ENCODE measurements around the gene TTLL5.

DNA sequence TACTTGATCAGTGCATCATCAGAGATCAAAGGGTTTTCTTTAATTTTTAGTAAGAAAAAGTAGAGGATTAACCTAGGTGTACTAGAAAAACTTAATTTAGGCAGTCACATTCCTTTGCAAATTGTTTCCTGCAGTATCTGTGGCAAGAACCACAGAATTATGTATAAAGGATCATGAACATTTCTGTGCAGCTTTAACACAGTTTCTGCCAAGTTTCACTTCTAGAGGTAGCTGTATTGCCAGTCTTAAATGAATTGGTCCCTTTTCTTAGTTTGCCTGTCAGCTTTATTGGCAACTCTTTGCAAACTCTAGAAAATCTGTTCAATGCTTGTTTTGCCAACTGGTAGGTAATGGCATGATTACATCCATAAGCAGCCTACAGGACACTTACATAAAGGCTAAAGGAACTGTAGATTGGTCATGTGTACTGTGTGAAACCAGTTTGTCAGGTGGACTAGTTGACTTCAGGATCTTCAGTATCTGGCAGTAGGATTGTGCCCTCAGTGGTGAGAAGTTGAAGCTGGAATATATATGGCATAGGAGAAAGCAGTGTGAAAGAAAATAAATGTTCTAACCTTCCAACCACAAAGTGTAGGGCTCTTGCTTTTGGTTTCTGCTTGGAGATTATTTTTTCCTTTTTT is 75.9 kb downstream of the TTLL5 start:
- TF ChIP-seq, protein P1, sequence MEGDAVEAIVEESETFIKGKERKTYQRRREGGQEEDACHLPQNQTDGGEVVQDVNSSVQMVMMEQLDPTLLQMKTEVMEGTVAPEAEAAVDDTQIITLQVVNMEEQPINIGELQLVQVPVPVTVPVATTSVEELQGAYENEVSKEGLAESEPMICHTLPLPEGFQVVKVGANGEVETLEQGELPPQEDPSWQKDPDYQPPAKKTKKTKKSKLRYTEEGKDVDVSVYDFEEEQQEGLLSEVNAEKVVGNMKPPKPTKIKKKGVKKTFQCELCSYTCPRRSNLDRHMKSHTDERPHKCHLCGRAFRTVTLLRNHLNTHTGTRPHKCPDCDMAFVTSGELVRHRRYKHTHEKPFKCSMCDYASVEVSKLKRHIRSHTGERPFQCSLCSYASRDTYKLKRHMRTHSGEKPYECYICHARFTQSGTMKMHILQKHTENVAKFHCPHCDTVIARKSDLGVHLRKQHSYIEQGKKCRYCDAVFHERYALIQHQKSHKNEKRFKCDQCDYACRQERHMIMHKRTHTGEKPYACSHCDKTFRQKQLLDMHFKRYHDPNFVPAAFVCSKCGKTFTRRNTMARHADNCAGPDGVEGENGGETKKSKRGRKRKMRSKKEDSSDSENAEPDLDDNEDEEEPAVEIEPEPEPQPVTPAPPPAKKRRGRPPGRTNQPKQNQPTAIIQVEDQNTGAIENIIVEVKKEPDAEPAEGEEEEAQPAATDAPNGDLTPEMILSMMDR (IDR thresholded peaks at IDR 0.05) = no peak
- no peak for TF ChIP-seq POLR2A (IDR thresholded peaks at IDR 0.05)
